B cell (primary cell): ENCODE measurements around the gene PLPPR1. TPM values are rescaled to one million over a fixed set of nuclear protein-coding genes. Genes with fewer than 3 reads are reported as not detected.

ENCODE experiments used
- ATAC-seq: fragments of 200-7000 bp; cut with Tn5 transposase; one replicate; pipeline ENCODE4 v1.10.0; 2021; ENCODE audit warnings: low read depth, mild to moderate bottlenecking, moderate number of reproducible peaks, moderate library complexity
- CTCF ChIA-PET: fragments of 350-600 bp; sonication (Branson Sonifier 250); formaldehyde crosslinking; loops from one replicate; lab custom pipeline; 2021; ENCODE audit warnings: antibody characterized with exemption, inconsistent platforms; lab: Charles Lee
- POLR2A ChIA-PET: fragments of 350-600 bp; sonication (Branson Sonifier 250); formaldehyde crosslinking; loops from one replicate; lab custom pipeline; 2021; ENCODE audit warnings: antibody characterized with exemption; lab: Charles Lee
- DNase-seq: peaks from one replicate; pipeline ENCODE4 v3.0.0; 2013
- H2AFZ ChIP-seq: 2 replicates; pipeline ENCODE4 v1.6.1; 2012; ENCODE audit warnings: mild to moderate bottlenecking, low read depth, low read length; ENCODE audit not compliant: insufficient read depth, poor library complexity, severe bottlenecking
- H3K27ac ChIP-seq, 2 donors: 1 replicate in 1 of 2; 2 replicates in 1 of 2; pipeline ENCODE4 v1.5.1; 2012 to 2013; ENCODE audit warnings: low read length in 2 of 2, mild to moderate bottlenecking in 2 of 2, moderate library complexity in 1 of 2
- H3K27me3 ChIP-seq, 4 experiments: fragments of 200-600 bp in 1 of 4; sonication (generic) in 1 of 4; replicated peaks in 1 of 4; 1 replicate in 2 of 4; 2 replicates in 2 of 4; pipeline versions ENCODE4 v1.6.1 to v1.7.0; 2013 to 2016; ENCODE audit warnings: low read length in 3 of 4, mild to moderate bottlenecking in 2 of 4, mixed read lengths in 1 of 4, moderate library complexity in 1 of 4; ENCODE audit not compliant: insufficient read depth in 4 of 4, control insufficient read depth in 3 of 4; ENCODE audit errors: control extremely low read depth in 1 of 4
- H3K36me3 ChIP-seq, 2 experiments: replicated peaks in 1 of 2; 1 replicate in 1 of 2; 2 replicates in 1 of 2; pipeline versions ENCODE4 v1.6.1 to v1.7.1; 2013; ENCODE audit warnings: low read length in 1 of 2; ENCODE audit not compliant: insufficient read depth in 2 of 2, control insufficient read depth in 1 of 2; ENCODE audit errors: control extremely low read depth in 1 of 2, extremely low read depth in 1 of 2
- H3K4me1 ChIP-seq, 2 donors: fragments of 200-600 bp in 1 of 2; sonication (generic) in 1 of 2; 1 replicate in 1 of 2; 2 replicates in 1 of 2; pipeline versions ENCODE4 v1.5.1 to v1.6.1; 2013 to 2017; ENCODE audit warnings: low read length in 2 of 2; ENCODE audit not compliant: control insufficient read depth in 2 of 2, insufficient read depth in 2 of 2
- H3K4me2 ChIP-seq: replicated peaks from 2 replicates; pipeline ENCODE3; 2012; ENCODE audit warnings: mild to moderate bottlenecking, low read depth, low read length; ENCODE audit not compliant: poor library complexity, severe bottlenecking
- H3K4me3 ChIP-seq, 5 experiments: fragments of 200-600 bp in 1 of 5; sonication (generic) in 1 of 5; 1 replicate in 3 of 5; 2 replicates in 2 of 5; pipeline versions ENCODE4 v1.5.1 to v1.7.0; 2011 to 2016; ENCODE audit warnings: low read length in 4 of 5, mild to moderate bottlenecking in 4 of 5, low read depth in 2 of 5, control low read depth in 1 of 5, moderate library complexity in 1 of 5; ENCODE audit not compliant: insufficient read depth in 1 of 5; ENCODE audit errors: control extremely low read depth in 1 of 5, extremely low read depth in 1 of 5
- H3K79me2 ChIP-seq: fragments of 200-600 bp; sonication (generic); one replicate; pipeline ENCODE4 v1.6.0; 2016; ENCODE audit warnings: low read length; ENCODE audit not compliant: control insufficient read depth, insufficient read depth
- H3K9ac ChIP-seq: fragments of 200-600 bp; sonication (generic); 2 replicates; pipeline ENCODE4 v1.6.1; 2017; ENCODE audit warnings: mild to moderate bottlenecking, low read length, moderate library complexity
- H3K9me3 ChIP-seq, 3 donors: one replicate each; pipeline versions ENCODE4 v1.6.1 to v1.7.1; 2013; ENCODE audit warnings: low read length in 2 of 3; ENCODE audit not compliant: control insufficient read depth in 2 of 3, insufficient read depth in 1 of 3; ENCODE audit errors: control extremely low read depth in 1 of 3
- H4K20me1 ChIP-seq: 2 replicates; pipeline ENCODE4 v1.6.0; 2012; ENCODE audit warnings: mild to moderate bottlenecking, low read length; ENCODE audit not compliant: insufficient read depth, control insufficient read depth, poor library complexity, severe bottlenecking
- H3K27ac Mint-ChIP-seq: one replicate; pipeline ENCODE4 v1.8.0; 2021; ENCODE audit warnings: mixed read lengths
- H3K27me3 Mint-ChIP-seq: one replicate; pipeline ENCODE4 v1.8.0; 2021; ENCODE audit warnings: mixed read lengths
- H3K4me1 Mint-ChIP-seq: one replicate; pipeline ENCODE4 v1.8.0; 2021; ENCODE audit warnings: mixed read lengths
- H3K4me3 Mint-ChIP-seq: one replicate; pipeline ENCODE4 v1.8.0; 2021; ENCODE audit warnings: mixed read lengths
- H3K9me3 Mint-ChIP-seq: one replicate; pipeline ENCODE4 v1.8.0; 2022; ENCODE audit warnings: mixed read lengths; ENCODE audit not compliant: insufficient read depth
- EZH2 ChIP-seq: IDR thresholded peaks from 2 replicates; pipeline ENCODE4 v1.6.1; 2012; ENCODE audit warnings: borderline replicate concordance, low read depth, mild to moderate bottlenecking, moderate library complexity, low read length; ENCODE audit not compliant: insufficient read depth, poor library complexity, severe bottlenecking
- whole genome bisulfite sequencing: methylation state at CpG from one replicate; pipeline ENCODE4 v1.1.5; 2013; ENCODE audit warnings: missing lambda C conversion rate; ENCODE audit not compliant: insufficient coverage; 5-methylcytosine and 5-hydroxymethylcytosine counted together
- intact Hi-C: fragments of 100-400 bp; cut with micrococcal nuclease; formaldehyde crosslinking; loops from one replicate; pipeline ENCODE4 v1.10.0; 2022
- polyA plus RNA-seq: library from polyadenylated mRNA; depleted of rRNA; stranded (reverse); fragments of >200 nt; gene quantifications from 2 replicates; pipeline ENCODE4 v1.2.3, GENCODE V29; 2012
- total RNA-seq, 2 donors: library from RNA; stranded (reverse); fragments of 120-200 nt in 1 of 2; gene quantifications; 1 replicate in 1 of 2; 2 replicates in 1 of 2; pipeline versions ENCODE4 v1.2.3 to v1.2.4, GENCODE V29; 2013 to 2022
- TF ChIP-seq, protein P1 (sequence below): fragments of 200-600 bp; IDR thresholded peaks from one replicate; pipeline ENCODE4 v1.8.0; 2022; ENCODE audit warnings: antibody characterized with exemption, mild to moderate bottlenecking

The PLPPR1 gene
- total and polyA plus RNA-seq, 2 donors (not counting 1 experiment from before 2014, with no cell fraction given): not detected

DNA sequence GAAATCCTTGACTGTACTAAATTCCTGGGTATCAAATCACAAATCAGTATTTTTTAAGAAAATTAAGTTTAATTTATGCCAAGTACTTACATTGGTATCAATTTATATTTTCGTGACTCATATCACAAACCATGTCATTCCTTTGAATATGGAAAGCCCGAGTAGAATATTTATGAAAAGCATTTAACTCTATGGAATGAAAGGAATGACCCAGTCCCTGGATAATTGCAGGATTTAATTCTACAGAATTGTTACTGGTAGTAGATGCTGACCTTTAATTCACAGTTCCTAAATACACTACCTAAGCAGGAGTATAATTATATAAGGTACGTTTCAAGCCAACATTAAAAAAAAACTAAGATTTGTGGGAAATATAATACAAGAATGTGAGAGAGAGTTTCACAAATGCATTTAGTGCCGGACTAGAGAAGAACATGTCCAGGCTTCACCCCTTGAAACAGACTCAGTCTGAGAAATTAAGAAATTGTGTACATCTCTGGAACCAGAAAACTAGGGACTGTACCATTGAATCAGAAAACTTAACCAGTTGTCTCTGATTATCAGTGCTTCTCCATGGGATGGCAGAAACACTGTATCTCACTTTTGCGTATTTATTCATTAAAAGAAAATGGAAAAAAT, 28.5 kb upstream of the PLPPR1 start:
- no peaks in the 10 kb centered on the region for H3K9me3 ChIP-seq
- no peaks in the 10 kb centered on the region for H3K9me3 Mint-ChIP-seq
- H4K20me1 ChIP-seq: no peaks in the 10 kb centered on the region
- ChIA-PET CTCF (no interaction called here), POLR2A (no interaction called here)
- no CpG with 5 or more reads among the region's 5 CpGs for WGBS
- H3K27ac ChIP-seq: no peak overlapping the region
- no peak for DNase-seq
- H3K4me1 ChIP-seq: no peaks in the 10 kb centered on the region
- H3K4me2 ChIP-seq: no peak overlapping the region
- H3K4me3 Mint-ChIP-seq: no peak overlapping the region
- no peaks in the 10 kb centered on the region for H3K4me1 Mint-ChIP-seq
- H3K79me2 ChIP-seq: no peaks in the 10 kb centered on the region
- no peaks in the 10 kb centered on the region for H3K27me3 Mint-ChIP-seq
- intact Hi-C loops: no loop called here
- H3K36me3 ChIP-seq: no peaks in the 10 kb centered on the region
- ATAC-seq: no peak
- H3K9ac ChIP-seq: no peak overlapping the region
- no peak overlapping the region for H3K27ac Mint-ChIP-seq
- no peaks in the 10 kb centered on the region for H3K27me3 ChIP-seq
- H2AFZ ChIP-seq: no peak overlapping the region
- H3K4me3 ChIP-seq: no peak overlapping the region
- TF ChIP-seq, protein P1, sequence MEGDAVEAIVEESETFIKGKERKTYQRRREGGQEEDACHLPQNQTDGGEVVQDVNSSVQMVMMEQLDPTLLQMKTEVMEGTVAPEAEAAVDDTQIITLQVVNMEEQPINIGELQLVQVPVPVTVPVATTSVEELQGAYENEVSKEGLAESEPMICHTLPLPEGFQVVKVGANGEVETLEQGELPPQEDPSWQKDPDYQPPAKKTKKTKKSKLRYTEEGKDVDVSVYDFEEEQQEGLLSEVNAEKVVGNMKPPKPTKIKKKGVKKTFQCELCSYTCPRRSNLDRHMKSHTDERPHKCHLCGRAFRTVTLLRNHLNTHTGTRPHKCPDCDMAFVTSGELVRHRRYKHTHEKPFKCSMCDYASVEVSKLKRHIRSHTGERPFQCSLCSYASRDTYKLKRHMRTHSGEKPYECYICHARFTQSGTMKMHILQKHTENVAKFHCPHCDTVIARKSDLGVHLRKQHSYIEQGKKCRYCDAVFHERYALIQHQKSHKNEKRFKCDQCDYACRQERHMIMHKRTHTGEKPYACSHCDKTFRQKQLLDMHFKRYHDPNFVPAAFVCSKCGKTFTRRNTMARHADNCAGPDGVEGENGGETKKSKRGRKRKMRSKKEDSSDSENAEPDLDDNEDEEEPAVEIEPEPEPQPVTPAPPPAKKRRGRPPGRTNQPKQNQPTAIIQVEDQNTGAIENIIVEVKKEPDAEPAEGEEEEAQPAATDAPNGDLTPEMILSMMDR: no peak
- TF ChIP-seq EZH2: no peak

DNA sequence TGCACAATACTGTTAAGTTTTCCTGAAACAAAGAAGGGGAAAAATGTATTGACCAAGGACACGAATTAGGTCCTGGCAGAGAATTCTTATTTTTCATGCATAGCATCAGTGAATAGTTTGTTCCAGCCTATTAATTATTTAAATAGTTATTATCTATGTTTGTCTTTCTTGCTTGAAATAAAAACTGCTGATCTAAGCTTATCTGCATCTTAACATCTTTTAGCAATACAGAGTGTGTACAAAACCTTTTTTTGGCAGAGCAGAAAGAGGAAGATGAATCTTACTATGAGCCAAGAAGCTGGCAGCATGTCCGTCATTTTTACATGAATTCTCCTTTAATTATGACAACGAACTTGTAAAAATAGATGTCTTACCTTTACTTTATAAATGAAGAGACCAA, 23.3 kb upstream of the PLPPR1 start:
- Histone ChIP-seq H3K4me3 (no peak overlapping the region), H2AFZ (no peak overlapping the region), H3K9ac (no peak overlapping the region), H3K27me3 (no peaks in the 10 kb centered on the region), H3K4me1 (no peaks in the 10 kb centered on the region), H3K79me2 (no peaks in the 10 kb centered on the region), H3K27ac (no peak overlapping the region), H3K9me3 (peaks cover 0 to 3% (median 0%) of the 10 kb centered on the region in 3 donors), H3K36me3 (no peaks in the 10 kb centered on the region), H4K20me1 (no peaks in the 10 kb centered on the region), H3K4me2 (no peak overlapping the region)
- ATAC-seq (no peak), DNase-seq (no peak)
- TF ChIP-seq, protein P1: no peak
- no peak for TF ChIP-seq EZH2
- H3K27ac Mint-ChIP-seq: no peak overlapping the region
- H3K4me1 Mint-ChIP-seq: no peaks in the 10 kb centered on the region
- POLR2A ChIA-PET: no interaction called here
- no peak overlapping the region for H3K4me3 Mint-ChIP-seq
- H3K9me3 Mint-ChIP-seq: peaks cover 9% of the 10 kb centered on the region
- CTCF ChIA-PET: no interaction called here
- intact Hi-C loops: no loop called here
- no peaks in the 10 kb centered on the region for H3K27me3 Mint-ChIP-seq
- WGBS: no CpG with 5 or more reads among the region's 3 CpGs
